HepG2 (cell line): ENCODE data around the gene SLC4A5. TPM values are rescaled to one million over a fixed set of nuclear protein-coding genes. Genes with fewer than 3 reads are reported as not detected.

Experiments
- ATF2 ChIP-seq: sonication (generic); formaldehyde crosslinking; IDR thresholded peaks from 2 replicates; pipeline ENCODE4 v1.4.0; 2020; ENCODE audit warnings: missing genetic modification reagents
- DNMT1 ChIP-seq: sonication (generic); formaldehyde crosslinking; IDR thresholded peaks from 2 replicates; pipeline ENCODE4 v1.5.1; 2020; ENCODE audit warnings: mild to moderate bottlenecking, missing genetic modification reagents
- HIVEP1 ChIP-seq: sonication (generic); formaldehyde crosslinking; IDR thresholded peaks from 2 replicates; pipeline ENCODE4 v1.4.0; 2020; ENCODE audit warnings: mild to moderate bottlenecking, missing genetic modification reagents
- KDM6A ChIP-seq: IDR thresholded peaks from 2 replicates; pipeline ENCODE4 v1.6.1; 2016; ENCODE audit warnings: low read depth
- NCOR1 ChIP-seq: fragments of 200-600 bp; sonication (generic); IDR thresholded peaks from 2 replicates; pipeline ENCODE4 v1.7.0; 2017; ENCODE audit warnings: antibody characterized with exemption, low read length, borderline replicate concordance
- REST ChIP-seq, 2 experiments: IDR thresholded peaks; 2 replicates each; pipeline ENCODE4 v1.6.1; 2011 to 2012; ENCODE audit warnings: low read length in 2 of 2, borderline replicate concordance in 1 of 2, low read depth in 1 of 2, mild to moderate bottlenecking in 1 of 2, moderate library complexity in 1 of 2
- TFAP4 ChIP-seq: sonication (generic); IDR thresholded peaks from 2 replicates; pipeline ENCODE4 v1.6.1; 2016; ENCODE audit warnings: low read depth, borderline replicate concordance
- XRCC5 ChIP-seq: fragments of 200-400 bp; formaldehyde crosslinking; optimal IDR thresholded peaks from 2 replicates; pipeline ENCODE3; 2017; ENCODE audit warnings: mild to moderate bottlenecking, low read length
- ZBTB38 ChIP-seq: sonication (generic); formaldehyde crosslinking; IDR thresholded peaks from 2 replicates; pipeline ENCODE4 v1.5.1; 2020; ENCODE audit warnings: mild to moderate bottlenecking, missing genetic modification reagents
- ZFP36 ChIP-seq: fragments of 150-350 bp; IDR thresholded peaks from 2 replicates; pipeline ENCODE4 v1.6.1; 2018; ENCODE audit warnings: borderline replicate concordance, low read length, low read depth; ENCODE audit not compliant: partially characterized antibody
- ZFP91 ChIP-seq: sonication (generic); formaldehyde crosslinking; IDR thresholded peaks from 2 replicates; pipeline ENCODE4 v1.9.0; 2022; ENCODE audit warnings: missing genetic modification reagents, mild to moderate bottlenecking, borderline replicate concordance
- ZMYM3 ChIP-seq: sonication (generic); formaldehyde crosslinking; IDR thresholded peaks from 2 replicates; pipeline ENCODE4 v1.5.1; 2020; ENCODE audit warnings: mild to moderate bottlenecking, missing genetic modification reagents
- ZNF121 ChIP-seq: sonication (generic); formaldehyde crosslinking; IDR thresholded peaks from 2 replicates; pipeline ENCODE4 v1.5.0; 2020; ENCODE audit warnings: mild to moderate bottlenecking, missing genetic modification reagents
- ZNF335 ChIP-seq: sonication (generic); formaldehyde crosslinking; IDR thresholded peaks from 2 replicates; pipeline ENCODE4 v1.4.0; 2020; ENCODE audit warnings: missing genetic modification reagents
- ZNF687 ChIP-seq: sonication (generic); formaldehyde crosslinking; IDR thresholded peaks from 2 replicates; pipeline ENCODE4 v1.5.1; 2020; ENCODE audit warnings: mild to moderate bottlenecking, missing genetic modification reagents, moderate library complexity
- polyA plus RNA-seq, 8 experiments: library from polyadenylated mRNA; depleted of rRNA in 3 of 8; stranded (reverse) in 7 of 8; unstranded in 1 of 8; fragments of >200 nt; fragmentation: Illumina TruSeq in 4 of 8; extraction: Trizol in 4 of 8; gene quantifications; 2 replicates each; pipeline versions ENCODE4 v1.2.1 to v1.2.3, GENCODE V29; 2011 to 2016; ENCODE audit warnings: low read depth in 4 of 8, missing spikeins in 1 of 8, mixed read lengths in 1 of 8; ENCODE audit not compliant: insufficient read depth in 1 of 8
- total RNA-seq, 5 experiments: library from RNA; depleted of rRNA; stranded (reverse); fragments of >200 nt; fragmentation: Illumina TruSeq; extraction: Trizol; gene quantifications; 2 replicates each; pipeline ENCODE4 v1.2.3, GENCODE V29; 2016; ENCODE audit warnings: low read depth in 1 of 5

SLC4A5 gene
- total and polyA plus RNA-seq, 2 of the 13 experiments (the other 11 are each of a cell fraction or from before 2014, with no cell fraction given), result 0.50 TPM; not detected in 1

GRCh38 chr2:74379851-74380789, 36.9 kb upstream of the SLC4A5 start, which contains the start of gene DCTN1 (continued):
- no peak for TF ChIP-seq REST (IDR thresholded peaks at IDR 0.05; ENCODE audit: borderline replicate concordance in 1 of 2, low read depth in 1 of 2, low read length in 2 of 2)
- TF ChIP-seq HIVEP1 (CRISPR knock-in tag), result 0 out of 2 replicates have a peak, but pooled peaks have one; percentile 38
- TF ChIP-seq ZBTB38 (CRISPR knock-in tag), result 0 out of 2 replicates have a peak, but pooled peaks have one; percentile 28
- TF ChIP-seq ZNF335 (CRISPR knock-in tag), result peak; percentile 85
- TF ChIP-seq ZFP36, result no peak
- TF ChIP-seq ATF2, result no peak
- 0 out of 2 replicates have a peak, but pooled peaks have one; percentile 44 for TF ChIP-seq ZNF121
- no peak for TF ChIP-seq KDM6A (CRISPR knock-in tag)
- 0 out of 2 replicates have a peak, but pooled peaks have one; percentile 54 for TF ChIP-seq ZFP91 (CRISPR knock-in tag)
- TF ChIP-seq XRCC5, result peak; percentile 95
- TF ChIP-seq ZMYM3 (CRISPR knock-in tag), result peak; percentile 58; the same call in 1 of the 2 replicates
- TF ChIP-seq TFAP4, result peak; percentile 83; the same call in 1 of the 2 replicates
- TF ChIP-seq ZNF687 (CRISPR knock-in tag), result peak; percentile 35
- no peak for TF ChIP-seq NCOR1
- peak; percentile 79; the same call in 1 of the 2 replicates for TF ChIP-seq DNMT1 (CRISPR knock-in tag)
